Measurements from ENCODE around the gene ARL2.

ARL2 gene

DNA sequence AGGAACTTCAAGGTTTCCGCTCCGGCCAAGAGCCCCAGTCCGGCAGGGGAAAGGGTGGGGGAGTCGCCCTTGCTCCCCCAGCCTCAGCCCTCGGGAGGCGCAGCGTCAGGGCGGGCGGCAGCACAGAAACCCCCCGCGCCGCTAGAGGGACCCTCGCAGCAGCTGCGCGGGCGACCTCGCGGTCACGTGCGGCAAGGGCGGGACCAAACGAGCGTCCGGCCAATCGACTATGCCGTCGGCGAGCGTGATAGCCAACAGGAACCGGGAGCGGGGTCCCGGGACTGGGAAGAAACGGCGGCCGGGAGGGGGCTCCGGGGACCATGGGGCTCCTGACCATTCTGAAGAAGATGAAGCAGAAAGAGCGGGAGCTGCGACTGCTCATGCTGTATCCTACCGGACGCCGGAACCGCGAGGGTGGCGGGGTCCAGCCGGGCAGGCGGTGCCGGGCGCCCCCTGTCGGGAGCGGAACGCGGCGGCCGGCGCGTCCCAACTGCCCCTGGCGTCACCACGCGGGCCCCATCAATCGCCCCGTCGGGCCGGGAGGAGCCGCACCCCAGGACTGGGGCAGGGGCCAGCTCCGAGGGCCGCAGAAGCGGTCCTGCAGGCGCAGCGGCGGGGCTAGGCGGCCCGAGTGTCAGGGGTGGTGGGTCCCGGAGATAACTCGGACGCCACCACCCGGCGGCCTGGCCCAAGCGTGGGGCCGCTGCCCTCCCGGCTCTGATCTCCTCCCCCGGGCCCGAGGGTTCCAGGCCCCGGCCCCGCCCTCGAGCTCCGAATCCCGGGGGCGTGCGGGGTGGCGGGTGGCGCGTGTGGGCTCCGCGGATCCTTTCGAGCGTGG lies at the start of gene ARL2:
TSS of gene ARL2 (plus strand) at position 273 of the 838 bp plus-strand sequence. CDS start at position 321, 48 bp downstream.
- Histone ChIP-seq H3K27ac (ENCODE audit: poor library complexity, severe bottlenecking) (peak within 1 kb of the TSS; percentile 88), H3K36me3 (ENCODE audit: low read depth) (peaks cover 8% of the 10 kb centered on the region), H3K4me1 (ENCODE audit: insufficient read depth, poor library complexity, severe bottlenecking) (peaks cover 5% of the 10 kb centered on the region), H3K27me3 (ENCODE audit: insufficient read depth, poor library complexity, severe bottlenecking) (no peaks in the 10 kb centered on the region), H3K9me3 (ENCODE audit: severe bottlenecking) (no peaks in the 10 kb centered on the region), H3K4me3 (ENCODE audit: severe bottlenecking) (peak within 1 kb of the TSS; percentile 80)
- DNase-seq (ENCODE audit: low spot score) (peak; percentile 92), ATAC-seq (ENCODE audit: low read depth) (peak; percentile 80)
- TF ChIP-seq, protein P1, sequence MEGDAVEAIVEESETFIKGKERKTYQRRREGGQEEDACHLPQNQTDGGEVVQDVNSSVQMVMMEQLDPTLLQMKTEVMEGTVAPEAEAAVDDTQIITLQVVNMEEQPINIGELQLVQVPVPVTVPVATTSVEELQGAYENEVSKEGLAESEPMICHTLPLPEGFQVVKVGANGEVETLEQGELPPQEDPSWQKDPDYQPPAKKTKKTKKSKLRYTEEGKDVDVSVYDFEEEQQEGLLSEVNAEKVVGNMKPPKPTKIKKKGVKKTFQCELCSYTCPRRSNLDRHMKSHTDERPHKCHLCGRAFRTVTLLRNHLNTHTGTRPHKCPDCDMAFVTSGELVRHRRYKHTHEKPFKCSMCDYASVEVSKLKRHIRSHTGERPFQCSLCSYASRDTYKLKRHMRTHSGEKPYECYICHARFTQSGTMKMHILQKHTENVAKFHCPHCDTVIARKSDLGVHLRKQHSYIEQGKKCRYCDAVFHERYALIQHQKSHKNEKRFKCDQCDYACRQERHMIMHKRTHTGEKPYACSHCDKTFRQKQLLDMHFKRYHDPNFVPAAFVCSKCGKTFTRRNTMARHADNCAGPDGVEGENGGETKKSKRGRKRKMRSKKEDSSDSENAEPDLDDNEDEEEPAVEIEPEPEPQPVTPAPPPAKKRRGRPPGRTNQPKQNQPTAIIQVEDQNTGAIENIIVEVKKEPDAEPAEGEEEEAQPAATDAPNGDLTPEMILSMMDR (IDR thresholded peaks at IDR 0.05; ENCODE audit: poor library complexity, severe bottlenecking): peak; percentile 95

DNA sequence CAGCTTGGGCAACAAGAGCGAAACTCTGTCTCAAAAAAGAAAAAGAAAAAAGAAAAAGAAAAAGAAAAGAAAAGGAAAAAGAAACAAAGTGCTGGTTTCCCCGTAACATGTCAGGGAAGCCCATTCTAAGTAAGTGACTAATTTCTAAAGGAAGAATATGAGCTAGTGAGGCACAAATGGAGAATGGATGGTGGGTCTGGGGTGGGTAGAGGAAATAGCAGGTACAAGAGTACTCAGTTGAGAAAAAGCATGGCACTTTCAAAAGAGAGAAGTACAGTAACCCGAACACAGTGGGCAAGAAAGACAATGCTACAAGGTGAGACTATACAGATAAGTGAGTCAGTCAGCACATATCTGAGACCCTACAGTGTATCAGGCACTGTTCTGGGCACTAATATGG lies 46.6 kb upstream of the ARL2 start:
- Histone ChIP-seq H3K4me1 (ENCODE audit: insufficient read depth, poor library complexity, severe bottlenecking) (peaks cover 21% of the 10 kb centered on the region), H3K36me3 (ENCODE audit: low read depth) (no peaks in the 10 kb centered on the region), H3K27me3 (ENCODE audit: insufficient read depth, poor library complexity, severe bottlenecking) (no peaks in the 10 kb centered on the region), H3K27ac (ENCODE audit: poor library complexity, severe bottlenecking) (no peak overlapping the region), H3K4me3 (ENCODE audit: severe bottlenecking) (no peak overlapping the region), H3K9me3 (ENCODE audit: severe bottlenecking) (no peaks in the 10 kb centered on the region)
- TF ChIP-seq, protein P1 (IDR thresholded peaks at IDR 0.05; ENCODE audit: poor library complexity, severe bottlenecking): no peak
- ATAC-seq (ENCODE audit: low read depth): no peak
- no peak for DNase-seq (ENCODE audit: low spot score)

GRCh38 chr11:64969209-64969608 lies 44.8 kb upstream of the ARL2 start:
- H3K36me3 ChIP-seq (ENCODE audit: low read depth): no peaks in the 10 kb centered on the region
- TF ChIP-seq, protein P1 (IDR thresholded peaks at IDR 0.05; ENCODE audit: poor library complexity, severe bottlenecking): no peak
- H3K27ac ChIP-seq (ENCODE audit: poor library complexity, severe bottlenecking): peak overlapping the region; percentile 90
- DNase-seq (ENCODE audit: low spot score): no peak
- no peaks in the 10 kb centered on the region for H3K9me3 ChIP-seq (ENCODE audit: severe bottlenecking)
- H3K4me3 ChIP-seq (ENCODE audit: severe bottlenecking): no peak overlapping the region
- no peaks in the 10 kb centered on the region for H3K27me3 ChIP-seq (ENCODE audit: insufficient read depth, poor library complexity, severe bottlenecking)
- ATAC-seq (ENCODE audit: low read depth): peak; percentile 81
- peaks cover 21% of the 10 kb centered on the region for H3K4me1 ChIP-seq (ENCODE audit: insufficient read depth, poor library complexity, severe bottlenecking)

GRCh38 chr11:64970731-64971151 lies 43.2 kb upstream of the ARL2 start:
- no peaks in the 10 kb centered on the region for H3K9me3 ChIP-seq (ENCODE audit: severe bottlenecking)
- TF ChIP-seq, protein P1 (IDR thresholded peaks at IDR 0.05; ENCODE audit: poor library complexity, severe bottlenecking): no peak
- peak overlapping the region; percentile 90 for H3K27ac ChIP-seq (ENCODE audit: poor library complexity, severe bottlenecking)
- DNase-seq (ENCODE audit: low spot score): peak; percentile 68
- no peak overlapping the region for H3K4me3 ChIP-seq (ENCODE audit: severe bottlenecking)
- ATAC-seq (ENCODE audit: low read depth): peak; percentile 87
- no peaks in the 10 kb centered on the region for H3K36me3 ChIP-seq (ENCODE audit: low read depth)
- no peaks in the 10 kb centered on the region for H3K27me3 ChIP-seq (ENCODE audit: insufficient read depth, poor library complexity, severe bottlenecking)
- H3K4me1 ChIP-seq (ENCODE audit: insufficient read depth, poor library complexity, severe bottlenecking): peaks cover 21% of the 10 kb centered on the region

Measured in RWPE2 (cell line).